RWPE2 (cell line): ENCODE measurements around the gene RNF4.

Source experiments
- ATAC-seq: fragments of 200-7000 bp; cut with Tn5 transposase; 3 replicates; pipeline ENCODE4 v1.9.1; 2021; ENCODE audit warnings: low read depth
- DNase-seq: peaks from one replicate; pipeline ENCODE4 v3.0.0-alpha.2; 2020; ENCODE audit warnings: low spot score
- H3K27ac ChIP-seq: fragments of 450-650 bp; 2 replicates; pipeline ENCODE4 v1.5.1; 2017; ENCODE audit warnings: mild to moderate bottlenecking; ENCODE audit not compliant: poor library complexity, severe bottlenecking
- H3K27me3 ChIP-seq: fragments of 250-450 bp; sonication (Bioruptor Pico); 2 replicates; pipeline ENCODE4 v1.5.1; 2021; ENCODE audit warnings: mild to moderate bottlenecking, moderate library complexity; ENCODE audit not compliant: insufficient read depth, poor library complexity, severe bottlenecking
- H3K36me3 ChIP-seq: fragments of 250-450 bp; sonication (Bioruptor Pico); 2 replicates; pipeline ENCODE4 v1.5.1; 2020; ENCODE audit warnings: low read depth, mild to moderate bottlenecking, moderate library complexity
- H3K4me1 ChIP-seq: fragments of 250-450 bp; sonication (Bioruptor Pico); 2 replicates; pipeline ENCODE4 v1.5.1; 2021; ENCODE audit warnings: mild to moderate bottlenecking, moderate library complexity; ENCODE audit not compliant: insufficient read depth, poor library complexity, severe bottlenecking
- H3K4me3 ChIP-seq: fragments of 250-450 bp; sonication (Bioruptor Pico); 2 replicates; pipeline ENCODE4 v1.5.1; 2021; ENCODE audit warnings: mild to moderate bottlenecking, moderate library complexity; ENCODE audit not compliant: severe bottlenecking
- H3K9me3 ChIP-seq: fragments of 250-450 bp; sonication (Bioruptor Pico); 2 replicates; pipeline ENCODE4 v1.5.1; 2021; ENCODE audit warnings: mild to moderate bottlenecking, moderate library complexity; ENCODE audit not compliant: severe bottlenecking
- TF ChIP-seq, protein P1 (sequence below): fragments of 450-650 bp; IDR thresholded peaks from one replicate; pipeline ENCODE4 v1.5.1; 2017; ENCODE audit warnings: mild to moderate bottlenecking, moderate library complexity; ENCODE audit not compliant: poor library complexity, severe bottlenecking

The RNF4 gene

DNA sequence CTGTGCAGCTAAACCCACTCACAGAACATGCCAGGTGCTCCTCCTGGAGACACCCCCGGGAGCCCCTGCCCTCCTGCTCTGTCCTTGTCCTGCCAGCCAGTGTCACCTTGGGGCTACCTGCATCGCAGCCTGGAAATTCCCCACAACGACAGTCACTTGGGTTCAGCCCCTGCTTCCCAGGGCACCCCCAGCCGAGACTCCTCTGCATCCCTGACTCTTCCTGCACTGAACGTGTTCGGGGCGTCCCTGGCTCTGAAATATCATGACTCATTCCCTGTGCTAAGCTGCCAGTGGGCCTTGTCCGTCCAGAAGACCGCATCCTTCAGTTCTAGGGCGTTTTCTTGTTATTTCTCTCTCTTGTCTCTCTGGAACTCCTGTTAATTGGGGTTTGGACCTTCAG, 44.3 kb upstream of the RNF4 start:
- H3K9me3 ChIP-seq: no peaks in the 10 kb centered on the region
- H3K27ac ChIP-seq: no peak overlapping the region
- peaks cover 13% of the 10 kb centered on the region for H3K27me3 ChIP-seq
- no peak overlapping the region for H3K4me3 ChIP-seq
- DNase-seq (peak; percentile 43), ATAC-seq (no peak; the same call in 2 of the 3 replicates)
- no peaks in the 10 kb centered on the region for H3K36me3 ChIP-seq
- no peaks in the 10 kb centered on the region for H3K4me1 ChIP-seq
- TF ChIP-seq, protein P1, sequence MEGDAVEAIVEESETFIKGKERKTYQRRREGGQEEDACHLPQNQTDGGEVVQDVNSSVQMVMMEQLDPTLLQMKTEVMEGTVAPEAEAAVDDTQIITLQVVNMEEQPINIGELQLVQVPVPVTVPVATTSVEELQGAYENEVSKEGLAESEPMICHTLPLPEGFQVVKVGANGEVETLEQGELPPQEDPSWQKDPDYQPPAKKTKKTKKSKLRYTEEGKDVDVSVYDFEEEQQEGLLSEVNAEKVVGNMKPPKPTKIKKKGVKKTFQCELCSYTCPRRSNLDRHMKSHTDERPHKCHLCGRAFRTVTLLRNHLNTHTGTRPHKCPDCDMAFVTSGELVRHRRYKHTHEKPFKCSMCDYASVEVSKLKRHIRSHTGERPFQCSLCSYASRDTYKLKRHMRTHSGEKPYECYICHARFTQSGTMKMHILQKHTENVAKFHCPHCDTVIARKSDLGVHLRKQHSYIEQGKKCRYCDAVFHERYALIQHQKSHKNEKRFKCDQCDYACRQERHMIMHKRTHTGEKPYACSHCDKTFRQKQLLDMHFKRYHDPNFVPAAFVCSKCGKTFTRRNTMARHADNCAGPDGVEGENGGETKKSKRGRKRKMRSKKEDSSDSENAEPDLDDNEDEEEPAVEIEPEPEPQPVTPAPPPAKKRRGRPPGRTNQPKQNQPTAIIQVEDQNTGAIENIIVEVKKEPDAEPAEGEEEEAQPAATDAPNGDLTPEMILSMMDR: no peak

DNA sequence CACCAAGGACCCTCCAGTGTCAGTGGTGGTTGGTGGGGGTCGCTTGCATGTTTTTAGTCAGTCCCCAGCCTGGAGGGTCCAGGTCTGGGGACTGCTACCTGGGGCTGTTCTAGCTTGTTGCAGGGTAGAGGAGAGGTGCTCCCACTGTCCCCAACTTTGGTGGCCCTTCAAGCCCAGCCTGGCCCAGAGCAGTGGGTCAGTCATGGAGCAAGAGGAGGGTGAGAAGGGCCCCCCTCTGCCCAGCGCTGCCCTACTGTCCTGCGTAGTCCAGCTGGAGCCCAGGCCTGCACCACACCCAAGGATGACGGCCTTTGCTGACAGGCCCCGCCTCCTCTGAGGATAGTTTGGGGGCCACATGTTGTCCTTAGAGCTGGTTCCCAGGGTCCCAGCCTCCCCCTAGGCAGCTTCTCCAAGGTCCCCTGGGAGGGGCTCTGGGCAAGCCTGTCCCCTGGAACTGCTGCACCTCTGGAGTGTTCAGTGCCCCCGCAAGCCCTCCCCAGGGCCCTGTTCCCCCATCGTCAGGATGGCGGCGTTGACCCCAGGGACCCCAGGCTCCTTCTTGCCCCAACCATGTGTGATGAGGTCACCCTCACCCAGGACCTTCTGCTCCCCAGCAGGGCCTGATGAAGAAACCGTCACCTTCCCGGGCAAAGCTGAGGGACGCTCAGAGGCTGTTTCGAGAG, 43.4 kb upstream of the RNF4 start:
- no peak for ATAC-seq
- Histone ChIP-seq H3K4me3 (no peak overlapping the region), H3K36me3 (no peaks in the 10 kb centered on the region), H3K27ac (no peak overlapping the region), H3K9me3 (no peaks in the 10 kb centered on the region), H3K4me1 (no peaks in the 10 kb centered on the region), H3K27me3 (peaks cover 4% of the 10 kb centered on the region)
- DNase-seq: peak; percentile 33
- TF ChIP-seq, protein P1: no peak

DNA sequence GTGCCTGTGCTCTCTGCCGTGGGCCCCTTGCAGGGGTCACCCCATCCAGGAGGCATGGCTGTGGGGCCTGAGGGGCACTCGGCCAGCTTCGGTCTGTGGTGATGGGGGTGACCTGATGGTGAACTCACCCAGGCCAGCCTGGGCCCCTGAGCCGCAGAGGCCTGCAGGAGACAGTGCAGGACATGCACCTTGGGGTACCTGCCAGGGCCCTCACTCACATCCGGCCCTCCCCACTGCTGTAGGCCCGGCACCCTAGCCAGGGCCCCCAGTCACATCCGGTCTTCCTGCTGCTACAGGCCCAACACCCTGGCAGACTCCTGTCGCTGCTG, 42.9 kb upstream of the RNF4 start:
- peak; percentile 56 for ATAC-seq
- H3K36me3 ChIP-seq: no peaks in the 10 kb centered on the region
- no peak overlapping the region for H3K27ac ChIP-seq
- no peaks in the 10 kb centered on the region for H3K4me1 ChIP-seq
- H3K9me3 ChIP-seq: no peaks in the 10 kb centered on the region
- H3K4me3 ChIP-seq: no peak overlapping the region
- TF ChIP-seq, protein P1: no peak
- peak; percentile 40 for DNase-seq
- no peaks in the 10 kb centered on the region for H3K27me3 ChIP-seq

- H3K27ac ChIP-seq: no peak overlapping the region
- no peaks in the 10 kb centered on the region for H3K9me3 ChIP-seq
- H3K36me3 ChIP-seq: no peaks in the 10 kb centered on the region
- H3K4me3 ChIP-seq: no peak overlapping the region
- ATAC-seq: no peak
- H3K27me3 ChIP-seq: no peaks in the 10 kb centered on the region
- no peaks in the 10 kb centered on the region for H3K4me1 ChIP-seq
- TF ChIP-seq, protein P1: no peak
- peak; percentile 36 for DNase-seq
These were observed 42.1 kb upstream of the RNF4 start for GRCh38 chr4:2426711-2427275.
